Neural cell (in vitro differentiated cells): Measurements from ENCODE around the gene P2RX6. TPM values are rescaled to one million over a fixed set of nuclear protein-coding genes. Genes with fewer than 3 reads are reported as not detected.

Source experiments
- H2AFZ ChIP-seq: fragments of 200-600, 300-800 bp; sonication (generic), shearing (Covaris generic); 2 replicates; pipeline ENCODE4 v1.6.0; 2014; ENCODE audit warnings: low read depth, mild to moderate bottlenecking, antibody characterized with exemption, low read length, moderate library complexity
- H3F3A ChIP-seq: fragments of 200-600 bp; shearing (Covaris generic); 2 replicates; pipeline ENCODE4 v1.6.1; 2016; ENCODE audit warnings: mild to moderate bottlenecking, moderate library complexity, mixed read lengths, antibody characterized with exemption, low read length; ENCODE audit not compliant: insufficient read depth, poor library complexity, severe bottlenecking
- H3K27ac ChIP-seq: fragments of 200-600, 300-800 bp; sonication (generic), shearing (Covaris generic); 2 replicates; pipeline ENCODE4 v1.5.1; 2014; ENCODE audit warnings: mild to moderate bottlenecking, low read length, moderate library complexity
- H3K27me3 ChIP-seq: fragments of 300-800, 200-600 bp; sonication (generic), shearing (Covaris generic); 2 replicates; pipeline ENCODE4 v1.6.0; 2014; ENCODE audit warnings: mild to moderate bottlenecking, low read depth, low read length, moderate library complexity; ENCODE audit not compliant: insufficient read depth
- H3K36me3 ChIP-seq: fragments of 300-800, 200-600 bp; sonication (generic), shearing (Covaris generic); 2 replicates; pipeline ENCODE4 v1.5.1; 2014; ENCODE audit warnings: mild to moderate bottlenecking, antibody characterized with exemption, low read length, moderate library complexity; ENCODE audit not compliant: insufficient read depth
- H3K4me2 ChIP-seq: fragments of 300-800, 200-600 bp; sonication (generic), shearing (Covaris generic); 2 replicates; pipeline ENCODE4 v1.6.0; 2014; ENCODE audit warnings: mild to moderate bottlenecking, low read length
- H3K4me3 ChIP-seq: fragments of 300-800, 200-600 bp; sonication (generic), shearing (Covaris generic); 2 replicates; pipeline ENCODE4 v1.5.1; 2014; ENCODE audit warnings: mild to moderate bottlenecking, low read length, moderate library complexity
- H3K79me2 ChIP-seq: fragments of 200-600 bp; shearing (Covaris generic); replicated peaks from 2 replicates; pipeline ENCODE4 v1.6.0; 2014; ENCODE audit warnings: mild to moderate bottlenecking, low read length, moderate library complexity; ENCODE audit not compliant: insufficient read depth
- H3K9ac ChIP-seq: fragments of 300-800, 200-600 bp; sonication (generic), shearing (Covaris generic); 2 replicates; pipeline ENCODE4 v1.6.1; 2016; ENCODE audit warnings: mild to moderate bottlenecking, low read length, mixed read lengths
- H3K9me2 ChIP-seq: fragments of 200-600 bp; shearing (Covaris generic); 2 replicates; pipeline ENCODE4 v1.6.1; 2016; ENCODE audit warnings: mild to moderate bottlenecking, low read length, mixed read lengths; ENCODE audit not compliant: insufficient read depth
- H3K9me3 ChIP-seq: fragments of 200-600, 300-800 bp; sonication (generic), shearing (Covaris generic); 2 replicates; pipeline ENCODE4 v1.6.1; 2016; ENCODE audit warnings: mild to moderate bottlenecking, mixed run types, low read length, moderate library complexity, mixed read lengths
- H4K20me1 ChIP-seq: fragments of 200-600 bp; shearing (Covaris generic); 2 replicates; pipeline ENCODE4 v1.6.1; 2016; ENCODE audit warnings: mild to moderate bottlenecking, mixed run types; ENCODE audit not compliant: insufficient read depth
- EP300 ChIP-seq: fragments of 450-650 bp; conservative IDR thresholded peaks from 2 replicates; pipeline ENCODE4 v1.6.1; 2014; ENCODE audit warnings: antibody characterized with exemption, mild to moderate bottlenecking, moderate library complexity; ENCODE audit not compliant: poor library complexity, severe bottlenecking
- EZH2 ChIP-seq: fragments of 200-600, 300-800 bp; shearing (Covaris generic), sonication (generic); IDR thresholded peaks from 2 replicates; pipeline ENCODE4 v1.6.1; 2014; ENCODE audit warnings: antibody characterized with exemption, low read length, borderline replicate concordance, mild to moderate bottlenecking; ENCODE audit not compliant: insufficient read depth, poor library complexity, severe bottlenecking
- MXI1 ChIP-seq: fragments of 450-650 bp; conservative IDR thresholded peaks from 2 replicates; pipeline ENCODE4 v1.6.1; 2014; ENCODE audit warnings: antibody characterized with exemption, mild to moderate bottlenecking; ENCODE audit not compliant: poor library complexity, severe bottlenecking
- POLR2AphosphoS5 ChIP-seq: IDR thresholded peaks from 2 replicates; pipeline ENCODE4 v1.6.1; 2012
- RAD21 ChIP-seq: fragments of 450-650 bp; conservative IDR thresholded peaks from 2 replicates; pipeline ENCODE4 v1.6.1; 2014; ENCODE audit warnings: antibody characterized with exemption, mild to moderate bottlenecking, moderate library complexity
- SMC3 ChIP-seq: fragments of 450-650 bp; conservative IDR thresholded peaks from 2 replicates; pipeline ENCODE4 v1.6.1; 2014; ENCODE audit warnings: antibody characterized with exemption, mild to moderate bottlenecking, moderate library complexity; ENCODE audit not compliant: poor library complexity
- TAF1 ChIP-seq: IDR thresholded peaks from 2 replicates; pipeline ENCODE4 v1.6.1; 2012; ENCODE audit warnings: low read depth
- polyA plus RNA-seq: library from polyadenylated mRNA; depleted of rRNA; stranded (reverse); fragments of >200 nt; gene quantifications from 2 replicates; pipeline ENCODE4 v1.2.3, GENCODE V29; 2014
- TF ChIP-seq, protein P1 (sequence below): fragments of 450-650 bp; IDR thresholded peaks from 2 replicates; pipeline ENCODE4 v1.5.1; 2014; ENCODE audit warnings: antibody characterized with exemption, mild to moderate bottlenecking, moderate library complexity; ENCODE audit not compliant: poor library complexity, severe bottlenecking
- TF ChIP-seq, protein P2 (sequence below): IDR thresholded peaks from 2 replicates; pipeline ENCODE4 v1.6.1; 2012; ENCODE audit warnings: borderline replicate concordance

Gene P2RX6
- polyA plus RNA-seq, 1 donor from 2014 or later: 0.17 TPM

DNA sequence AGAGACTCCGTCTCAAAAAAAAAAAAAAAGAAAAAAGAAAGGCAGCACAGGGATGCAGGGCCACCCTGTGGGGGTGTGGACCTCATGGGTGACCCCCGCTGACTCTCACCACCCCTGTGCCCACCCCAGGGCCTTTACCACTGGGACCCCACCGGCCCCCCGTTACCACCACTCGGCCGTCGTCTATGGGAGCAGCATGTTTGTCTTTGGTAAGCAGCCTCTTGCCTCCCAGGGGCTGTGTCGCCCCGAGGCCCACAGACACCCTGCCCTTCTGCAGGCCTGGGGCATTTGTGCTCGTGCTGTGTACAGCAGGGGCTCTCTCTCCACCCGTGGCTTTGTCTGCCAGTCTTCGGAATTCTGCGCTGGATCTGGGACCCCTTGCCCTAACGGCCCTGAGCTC, 27.6 kb upstream of the P2RX6 start:
- Histone ChIP-seq H3K9me3 (no peaks in the 10 kb centered on the region), H3K9me2 (no peaks in the 10 kb centered on the region), H3K4me3 (no peak overlapping the region), H3K27ac (no peak overlapping the region), H2AFZ (no peak overlapping the region), H4K20me1 (no peaks in the 10 kb centered on the region), H3F3A (no peaks in the 10 kb centered on the region), H3K36me3 (no peaks in the 10 kb centered on the region), H3K79me2 (no peaks in the 10 kb centered on the region), H3K27me3 (no peaks in the 10 kb centered on the region), H3K9ac (no peak overlapping the region), H3K4me2 (no peak overlapping the region)
- TF ChIP-seq POLR2AphosphoS5: no peak
- TF ChIP-seq, protein P1, sequence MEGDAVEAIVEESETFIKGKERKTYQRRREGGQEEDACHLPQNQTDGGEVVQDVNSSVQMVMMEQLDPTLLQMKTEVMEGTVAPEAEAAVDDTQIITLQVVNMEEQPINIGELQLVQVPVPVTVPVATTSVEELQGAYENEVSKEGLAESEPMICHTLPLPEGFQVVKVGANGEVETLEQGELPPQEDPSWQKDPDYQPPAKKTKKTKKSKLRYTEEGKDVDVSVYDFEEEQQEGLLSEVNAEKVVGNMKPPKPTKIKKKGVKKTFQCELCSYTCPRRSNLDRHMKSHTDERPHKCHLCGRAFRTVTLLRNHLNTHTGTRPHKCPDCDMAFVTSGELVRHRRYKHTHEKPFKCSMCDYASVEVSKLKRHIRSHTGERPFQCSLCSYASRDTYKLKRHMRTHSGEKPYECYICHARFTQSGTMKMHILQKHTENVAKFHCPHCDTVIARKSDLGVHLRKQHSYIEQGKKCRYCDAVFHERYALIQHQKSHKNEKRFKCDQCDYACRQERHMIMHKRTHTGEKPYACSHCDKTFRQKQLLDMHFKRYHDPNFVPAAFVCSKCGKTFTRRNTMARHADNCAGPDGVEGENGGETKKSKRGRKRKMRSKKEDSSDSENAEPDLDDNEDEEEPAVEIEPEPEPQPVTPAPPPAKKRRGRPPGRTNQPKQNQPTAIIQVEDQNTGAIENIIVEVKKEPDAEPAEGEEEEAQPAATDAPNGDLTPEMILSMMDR: no peak
- TF ChIP-seq TAF1: no peak
- no peak for TF ChIP-seq EP300
- no peak for TF ChIP-seq MXI1
- TF ChIP-seq RAD21: no peak
- TF ChIP-seq, protein P2, sequence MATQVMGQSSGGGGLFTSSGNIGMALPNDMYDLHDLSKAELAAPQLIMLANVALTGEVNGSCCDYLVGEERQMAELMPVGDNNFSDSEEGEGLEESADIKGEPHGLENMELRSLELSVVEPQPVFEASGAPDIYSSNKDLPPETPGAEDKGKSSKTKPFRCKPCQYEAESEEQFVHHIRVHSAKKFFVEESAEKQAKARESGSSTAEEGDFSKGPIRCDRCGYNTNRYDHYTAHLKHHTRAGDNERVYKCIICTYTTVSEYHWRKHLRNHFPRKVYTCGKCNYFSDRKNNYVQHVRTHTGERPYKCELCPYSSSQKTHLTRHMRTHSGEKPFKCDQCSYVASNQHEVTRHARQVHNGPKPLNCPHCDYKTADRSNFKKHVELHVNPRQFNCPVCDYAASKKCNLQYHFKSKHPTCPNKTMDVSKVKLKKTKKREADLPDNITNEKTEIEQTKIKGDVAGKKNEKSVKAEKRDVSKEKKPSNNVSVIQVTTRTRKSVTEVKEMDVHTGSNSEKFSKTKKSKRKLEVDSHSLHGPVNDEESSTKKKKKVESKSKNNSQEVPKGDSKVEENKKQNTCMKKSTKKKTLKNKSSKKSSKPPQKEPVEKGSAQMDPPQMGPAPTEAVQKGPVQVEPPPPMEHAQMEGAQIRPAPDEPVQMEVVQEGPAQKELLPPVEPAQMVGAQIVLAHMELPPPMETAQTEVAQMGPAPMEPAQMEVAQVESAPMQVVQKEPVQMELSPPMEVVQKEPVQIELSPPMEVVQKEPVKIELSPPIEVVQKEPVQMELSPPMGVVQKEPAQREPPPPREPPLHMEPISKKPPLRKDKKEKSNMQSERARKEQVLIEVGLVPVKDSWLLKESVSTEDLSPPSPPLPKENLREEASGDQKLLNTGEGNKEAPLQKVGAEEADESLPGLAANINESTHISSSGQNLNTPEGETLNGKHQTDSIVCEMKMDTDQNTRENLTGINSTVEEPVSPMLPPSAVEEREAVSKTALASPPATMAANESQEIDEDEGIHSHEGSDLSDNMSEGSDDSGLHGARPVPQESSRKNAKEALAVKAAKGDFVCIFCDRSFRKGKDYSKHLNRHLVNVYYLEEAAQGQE: no peak
- no peak for TF ChIP-seq SMC3
- TF ChIP-seq EZH2: no peak

DNA sequence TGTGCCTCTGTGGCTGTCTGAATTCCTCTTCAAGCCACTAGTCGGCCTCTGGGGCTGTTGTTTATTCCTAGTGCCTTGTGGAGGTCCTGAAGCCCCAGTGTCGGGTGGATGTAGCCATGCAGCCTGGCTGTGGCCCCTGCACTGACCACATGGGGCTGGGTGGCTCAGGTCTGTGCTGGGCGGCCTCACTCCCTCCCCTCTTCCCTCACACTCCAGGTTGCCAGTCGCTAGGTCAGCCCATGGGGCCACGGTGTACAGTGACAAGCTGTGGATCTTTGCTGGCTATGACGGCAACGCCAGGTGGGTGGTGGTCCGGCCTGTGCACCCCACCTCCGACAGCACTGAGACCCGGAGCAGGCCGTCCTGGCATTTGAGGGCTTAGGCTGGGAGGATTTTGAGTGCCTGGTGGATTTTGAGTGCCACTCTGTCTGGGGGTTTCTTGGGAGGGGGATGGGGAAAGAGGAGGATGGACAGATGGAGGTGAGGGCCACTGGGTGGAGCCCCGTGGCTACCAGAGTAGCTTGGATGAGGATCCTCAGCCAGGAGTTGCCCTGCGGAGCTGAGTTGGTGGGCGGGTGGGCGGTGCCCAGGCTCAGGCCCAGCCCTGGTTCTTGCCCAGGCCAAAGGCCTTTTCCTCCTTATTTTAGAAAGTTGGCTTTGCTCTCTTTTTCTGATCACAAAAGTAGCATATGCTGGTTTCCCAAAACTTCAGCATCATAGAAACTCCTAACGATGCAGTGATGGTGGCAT, 26.2 kb upstream of the P2RX6 start:
- Histone ChIP-seq H3K4me2 (no peak overlapping the region), H3K9me2 (no peaks in the 10 kb centered on the region), H2AFZ (no peak overlapping the region), H3K4me3 (no peak overlapping the region), H3K79me2 (no peaks in the 10 kb centered on the region), H3K9me3 (no peaks in the 10 kb centered on the region), H3K27ac (no peak overlapping the region), H3F3A (no peaks in the 10 kb centered on the region), H3K27me3 (no peaks in the 10 kb centered on the region), H3K9ac (no peak overlapping the region), H4K20me1 (no peaks in the 10 kb centered on the region), H3K36me3 (no peaks in the 10 kb centered on the region)
- TF ChIP-seq POLR2AphosphoS5 (no peak), RAD21 (no peak), SMC3 (no peak)
- TF ChIP-seq, protein P1: no peak
